ENCODE measurements around the gene CHAD.

DNA sequence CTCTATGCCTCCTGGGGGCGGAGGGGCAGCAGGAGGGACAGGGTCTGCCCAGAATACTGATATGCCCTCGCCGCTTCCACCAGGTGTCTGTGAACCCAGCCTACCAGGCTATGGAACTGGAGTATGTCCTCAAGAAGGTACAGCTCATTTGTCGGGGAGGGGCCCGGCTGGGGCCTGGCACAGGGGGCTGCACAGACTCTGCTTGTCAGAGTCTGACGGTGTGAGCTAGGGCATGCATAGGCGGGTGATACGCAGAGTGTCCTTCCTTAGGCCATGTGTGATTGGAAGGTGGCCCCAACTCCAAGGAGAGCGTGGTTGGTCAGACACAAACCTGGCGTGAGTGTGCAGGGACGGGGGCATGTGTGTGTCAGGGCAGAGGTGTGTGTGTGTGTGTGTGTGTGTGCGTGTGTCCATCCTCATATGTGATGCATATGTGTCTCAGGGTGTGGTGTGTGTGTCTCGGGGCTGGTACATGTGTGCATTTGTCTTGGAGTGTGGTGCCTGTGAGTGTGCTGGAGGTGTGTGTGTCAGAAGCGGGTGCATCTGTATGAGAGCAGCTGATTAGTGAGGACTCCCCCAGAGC lies 7.0 kb downstream of the CHAD start:
- TF ChIP-seq ZNF121 (CRISPR knock-in tag; IDR thresholded peaks at IDR 0.05) (no peak), ZBTB21 (CRISPR knock-in tag; IDR thresholded peaks at IDR 0.05; ENCODE audit: borderline replicate concordance) (no peak), NR1H2 (CRISPR knock-in tag; IDR thresholded peaks at IDR 0.05) (no peak), SP1 (CRISPR knock-in tag; conservative IDR thresholded peaks at IDR 0.05) (no peak), NR2C2 (CRISPR knock-in tag; IDR thresholded peaks at IDR 0.05) (no peak)
- TF ChIP-seq, protein P1, sequence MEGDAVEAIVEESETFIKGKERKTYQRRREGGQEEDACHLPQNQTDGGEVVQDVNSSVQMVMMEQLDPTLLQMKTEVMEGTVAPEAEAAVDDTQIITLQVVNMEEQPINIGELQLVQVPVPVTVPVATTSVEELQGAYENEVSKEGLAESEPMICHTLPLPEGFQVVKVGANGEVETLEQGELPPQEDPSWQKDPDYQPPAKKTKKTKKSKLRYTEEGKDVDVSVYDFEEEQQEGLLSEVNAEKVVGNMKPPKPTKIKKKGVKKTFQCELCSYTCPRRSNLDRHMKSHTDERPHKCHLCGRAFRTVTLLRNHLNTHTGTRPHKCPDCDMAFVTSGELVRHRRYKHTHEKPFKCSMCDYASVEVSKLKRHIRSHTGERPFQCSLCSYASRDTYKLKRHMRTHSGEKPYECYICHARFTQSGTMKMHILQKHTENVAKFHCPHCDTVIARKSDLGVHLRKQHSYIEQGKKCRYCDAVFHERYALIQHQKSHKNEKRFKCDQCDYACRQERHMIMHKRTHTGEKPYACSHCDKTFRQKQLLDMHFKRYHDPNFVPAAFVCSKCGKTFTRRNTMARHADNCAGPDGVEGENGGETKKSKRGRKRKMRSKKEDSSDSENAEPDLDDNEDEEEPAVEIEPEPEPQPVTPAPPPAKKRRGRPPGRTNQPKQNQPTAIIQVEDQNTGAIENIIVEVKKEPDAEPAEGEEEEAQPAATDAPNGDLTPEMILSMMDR (IDR thresholded peaks at IDR 0.05) = no peak
- TF ChIP-seq, protein P2, sequence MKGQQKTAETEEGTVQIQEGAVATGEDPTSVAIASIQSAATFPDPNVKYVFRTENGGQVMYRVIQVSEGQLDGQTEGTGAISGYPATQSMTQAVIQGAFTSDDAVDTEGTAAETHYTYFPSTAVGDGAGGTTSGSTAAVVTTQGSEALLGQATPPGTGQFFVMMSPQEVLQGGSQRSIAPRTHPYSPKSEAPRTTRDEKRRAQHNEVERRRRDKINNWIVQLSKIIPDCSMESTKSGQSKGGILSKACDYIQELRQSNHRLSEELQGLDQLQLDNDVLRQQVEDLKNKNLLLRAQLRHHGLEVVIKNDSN (CRISPR knock-in tag; IDR thresholded peaks at IDR 0.05) = no peak
- TF ChIP-seq, protein P3, sequence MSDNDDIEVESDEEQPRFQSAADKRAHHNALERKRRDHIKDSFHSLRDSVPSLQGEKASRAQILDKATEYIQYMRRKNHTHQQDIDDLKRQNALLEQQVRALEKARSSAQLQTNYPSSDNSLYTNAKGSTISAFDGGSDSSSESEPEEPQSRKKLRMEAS (CRISPR knock-in tag; IDR thresholded peaks at IDR 0.05) = no peak
- TF ChIP-seq, protein P4, sequence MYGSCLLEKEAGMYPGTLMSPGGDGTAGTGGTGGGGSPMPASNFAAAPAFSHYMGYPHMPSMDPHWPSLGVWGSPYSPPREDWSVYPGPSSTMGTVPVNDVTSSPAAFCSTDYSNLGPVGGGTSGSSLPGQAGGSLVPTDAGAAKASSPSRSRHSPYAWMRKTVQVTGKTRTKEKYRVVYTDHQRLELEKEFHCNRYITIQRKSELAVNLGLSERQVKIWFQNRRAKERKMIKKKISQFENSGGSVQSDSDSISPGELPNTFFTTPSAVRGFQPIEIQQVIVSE (CRISPR knock-in tag; IDR thresholded peaks at IDR 0.05; ENCODE audit: borderline replicate concordance) = no peak
- TF ChIP-seq, protein P5, sequence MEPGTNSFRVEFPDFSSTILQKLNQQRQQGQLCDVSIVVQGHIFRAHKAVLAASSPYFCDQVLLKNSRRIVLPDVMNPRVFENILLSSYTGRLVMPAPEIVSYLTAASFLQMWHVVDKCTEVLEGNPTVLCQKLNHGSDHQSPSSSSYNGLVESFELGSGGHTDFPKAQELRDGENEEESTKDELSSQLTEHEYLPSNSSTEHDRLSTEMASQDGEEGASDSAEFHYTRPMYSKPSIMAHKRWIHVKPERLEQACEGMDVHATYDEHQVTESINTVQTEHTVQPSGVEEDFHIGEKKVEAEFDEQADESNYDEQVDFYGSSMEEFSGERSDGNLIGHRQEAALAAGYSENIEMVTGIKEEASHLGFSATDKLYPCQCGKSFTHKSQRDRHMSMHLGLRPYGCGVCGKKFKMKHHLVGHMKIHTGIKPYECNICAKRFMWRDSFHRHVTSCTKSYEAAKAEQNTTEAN (CRISPR knock-in tag; IDR thresholded peaks at IDR 0.05) = no peak
- TF ChIP-seq, protein P6, sequence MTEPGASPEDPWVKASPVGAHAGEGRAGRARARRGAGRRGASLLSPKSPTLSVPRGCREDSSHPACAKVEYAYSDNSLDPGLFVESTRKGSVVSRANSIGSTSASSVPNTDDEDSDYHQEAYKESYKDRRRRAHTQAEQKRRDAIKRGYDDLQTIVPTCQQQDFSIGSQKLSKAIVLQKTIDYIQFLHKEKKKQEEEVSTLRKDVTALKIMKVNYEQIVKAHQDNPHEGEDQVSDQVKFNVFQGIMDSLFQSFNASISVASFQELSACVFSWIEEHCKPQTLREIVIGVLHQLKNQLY (CRISPR knock-in tag; IDR thresholded peaks at IDR 0.05) = no peak
- TF ChIP-seq, protein P7, sequence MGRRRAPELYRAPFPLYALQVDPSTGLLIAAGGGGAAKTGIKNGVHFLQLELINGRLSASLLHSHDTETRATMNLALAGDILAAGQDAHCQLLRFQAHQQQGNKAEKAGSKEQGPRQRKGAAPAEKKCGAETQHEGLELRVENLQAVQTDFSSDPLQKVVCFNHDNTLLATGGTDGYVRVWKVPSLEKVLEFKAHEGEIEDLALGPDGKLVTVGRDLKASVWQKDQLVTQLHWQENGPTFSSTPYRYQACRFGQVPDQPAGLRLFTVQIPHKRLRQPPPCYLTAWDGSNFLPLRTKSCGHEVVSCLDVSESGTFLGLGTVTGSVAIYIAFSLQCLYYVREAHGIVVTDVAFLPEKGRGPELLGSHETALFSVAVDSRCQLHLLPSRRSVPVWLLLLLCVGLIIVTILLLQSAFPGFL (CRISPR knock-in tag; IDR thresholded peaks at IDR 0.05; ENCODE audit: borderline replicate concordance) = no peak
